ENCODE results near the gene REPS1.

GRCh38 chr6:138996524-138996923 lies 8.5 kb upstream of the REPS1 start:
- TF ChIP-seq CTCF (IDR thresholded peaks at IDR 0.05) (no peak), POLR2A (IDR thresholded peaks at IDR 0.05) (no peak)
